T follicular helper cell (primary cell): ENCODE results near the gene MYL2.

ENCODE experiments used
- DNase-seq: peaks from one replicate; pipeline ENCODE4 v3.0.0-alpha.2; 2020; ENCODE audit warnings: low read depth

MYL2 gene

DNA sequence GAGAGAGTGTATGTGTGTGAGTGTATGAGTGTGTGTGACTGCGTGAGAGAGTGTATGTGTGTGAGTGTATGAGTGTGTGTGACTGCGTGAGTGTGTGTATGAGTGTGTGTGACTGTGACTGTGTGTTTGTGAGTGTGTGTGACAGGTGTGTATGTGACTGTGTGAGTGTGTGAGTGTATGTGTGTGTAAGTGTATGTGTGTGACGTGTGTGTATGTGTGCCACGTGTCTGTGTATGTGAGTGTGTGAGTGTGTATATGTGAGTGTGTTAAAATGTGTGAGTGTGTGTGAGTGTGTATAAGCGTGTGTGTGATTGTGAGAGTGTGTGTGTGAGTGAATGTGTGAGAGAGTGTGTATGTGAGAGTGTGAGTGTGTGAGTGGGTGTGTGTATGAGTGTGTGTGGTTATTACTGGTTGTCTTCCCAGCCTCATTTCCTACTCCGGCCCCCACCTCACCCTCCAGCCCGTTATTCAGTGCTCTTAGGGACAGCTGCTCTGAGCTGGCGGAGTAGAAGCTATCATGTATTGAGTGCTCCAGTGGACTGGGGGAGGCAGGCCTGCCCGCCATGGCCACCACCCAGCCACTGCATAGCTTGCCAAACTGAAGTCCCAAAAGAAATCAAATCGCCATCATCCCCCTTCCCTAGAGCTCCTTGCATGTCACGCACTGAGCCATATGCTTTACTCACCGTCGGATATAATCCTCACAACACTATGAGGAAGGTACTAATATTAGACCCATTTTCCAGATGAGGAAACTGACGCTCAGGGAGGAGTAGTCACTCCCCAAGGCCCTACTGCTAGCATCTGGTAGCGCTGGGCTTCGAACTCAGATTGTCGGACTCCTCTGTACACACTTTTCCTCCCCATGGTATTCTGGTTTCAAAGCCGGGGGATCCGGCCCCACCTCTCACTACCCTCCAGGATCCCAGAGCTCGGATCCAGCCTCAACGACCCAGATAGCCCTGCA, 10.3 kb upstream of the MYL2 start:
- DNase-seq, result no peak

DNA sequence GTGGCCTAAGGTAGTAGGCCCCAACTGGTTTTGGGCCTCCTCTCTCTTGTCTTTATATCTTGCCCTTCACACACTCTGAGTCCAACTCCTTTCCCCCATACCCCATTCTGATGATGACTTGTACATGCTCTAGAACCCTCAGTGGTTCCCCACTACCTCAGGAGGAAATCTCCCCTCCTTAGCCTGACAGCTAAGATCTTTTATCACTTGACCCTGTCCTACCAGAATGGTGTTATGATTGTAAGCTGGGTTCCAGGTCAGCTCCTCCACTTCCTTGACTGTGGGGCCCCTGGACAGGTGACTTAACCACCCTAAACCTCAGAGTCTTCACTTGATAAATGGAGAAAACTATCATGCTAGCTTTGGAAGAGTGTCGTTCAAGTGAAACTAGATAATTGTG, 9.4 kb upstream of the MYL2 start:
- DNase-seq, result no peak

DNA sequence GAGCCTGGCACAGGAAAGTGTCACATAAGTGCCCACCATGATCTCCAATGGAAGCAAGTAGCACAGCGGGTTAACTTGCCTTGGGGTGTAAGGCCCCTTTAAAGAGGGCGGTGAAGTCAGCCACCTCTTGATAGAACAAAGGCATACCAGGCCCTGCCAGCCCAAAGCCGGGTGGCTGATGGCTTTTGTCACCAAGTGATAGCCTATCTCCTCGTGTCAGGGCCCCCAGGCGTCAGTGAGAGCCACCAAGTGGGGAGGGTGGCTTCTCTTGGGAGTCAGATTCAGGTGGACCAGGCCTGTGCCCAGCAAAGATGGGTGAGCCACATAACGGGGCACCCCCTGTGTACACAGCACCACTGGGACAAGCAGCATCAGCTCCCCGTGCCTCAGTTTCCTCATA, 8.3 kb upstream of the MYL2 start:
- DNase-seq, result no peak

DNA sequence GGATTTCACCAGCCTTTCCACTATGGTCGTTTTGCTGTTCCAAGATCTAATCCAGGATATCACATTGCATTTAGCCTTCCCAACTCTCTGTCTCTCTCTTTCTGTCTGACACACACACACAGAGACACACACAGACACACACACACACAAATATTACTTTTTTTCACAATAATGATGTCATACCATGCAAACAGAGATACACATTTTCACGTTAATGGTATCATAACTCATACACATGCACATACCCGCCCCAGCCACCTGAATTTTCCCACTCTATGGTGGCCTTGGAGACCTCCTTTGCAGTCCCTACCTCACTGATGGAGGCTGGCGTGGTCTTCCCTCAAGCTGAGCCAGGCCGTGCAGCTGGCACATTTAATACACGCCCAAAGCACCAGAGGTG, 7.2 kb upstream of the MYL2 start:
- DNase-seq, result no peak

DNA sequence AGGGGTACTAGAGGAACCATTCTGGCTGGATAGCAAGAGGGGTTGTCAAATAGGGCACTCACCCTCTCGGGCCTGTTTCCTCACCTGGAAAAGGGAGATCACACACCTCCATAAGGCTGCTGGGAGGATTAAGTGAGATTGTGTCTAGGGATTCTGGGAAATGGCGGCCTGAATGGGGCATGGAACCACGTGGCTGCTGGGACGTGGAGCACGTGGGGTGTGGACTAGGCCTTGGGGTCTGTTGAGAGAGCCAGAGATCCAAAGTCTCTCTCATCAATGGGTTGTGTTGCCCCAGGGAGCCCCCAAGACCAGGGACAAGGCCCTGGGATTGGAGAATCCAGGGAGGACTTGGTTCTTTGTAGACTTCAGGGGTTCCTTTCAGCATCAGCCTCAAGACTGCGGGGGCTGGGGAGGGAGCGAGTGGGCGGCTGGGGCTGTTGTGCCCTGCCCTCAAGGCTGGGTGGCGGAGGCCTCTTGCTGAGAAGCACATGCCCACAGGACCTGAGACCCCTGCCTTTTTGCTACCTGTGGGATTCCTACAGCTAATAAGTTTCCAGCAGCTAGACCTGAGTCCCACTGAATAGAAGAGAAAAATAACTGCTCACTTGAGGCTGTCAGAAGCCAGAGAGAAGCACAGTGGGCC, 3.4 kb upstream of the MYL2 start:
- no peak for DNase-seq

DNA sequence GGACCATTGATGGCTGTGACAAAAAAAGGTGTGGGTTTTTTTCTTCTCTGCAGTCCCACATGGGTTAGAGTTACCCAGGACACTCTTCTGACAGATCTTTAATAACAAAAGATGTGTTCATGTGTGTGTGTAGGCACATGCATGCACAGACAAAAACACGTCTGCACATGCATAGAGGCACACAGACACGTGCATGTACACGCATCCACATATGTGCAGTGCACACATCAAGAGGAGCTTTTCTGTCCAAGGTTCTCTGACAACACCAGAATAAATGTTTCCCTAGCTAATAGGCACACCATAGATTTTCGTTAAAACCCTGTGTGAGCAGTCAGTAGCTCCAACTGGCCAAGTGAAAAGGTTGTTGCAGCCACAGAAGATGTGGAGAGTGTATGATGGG, 2.8 kb upstream of the MYL2 start:
- no peak for DNase-seq

DNA sequence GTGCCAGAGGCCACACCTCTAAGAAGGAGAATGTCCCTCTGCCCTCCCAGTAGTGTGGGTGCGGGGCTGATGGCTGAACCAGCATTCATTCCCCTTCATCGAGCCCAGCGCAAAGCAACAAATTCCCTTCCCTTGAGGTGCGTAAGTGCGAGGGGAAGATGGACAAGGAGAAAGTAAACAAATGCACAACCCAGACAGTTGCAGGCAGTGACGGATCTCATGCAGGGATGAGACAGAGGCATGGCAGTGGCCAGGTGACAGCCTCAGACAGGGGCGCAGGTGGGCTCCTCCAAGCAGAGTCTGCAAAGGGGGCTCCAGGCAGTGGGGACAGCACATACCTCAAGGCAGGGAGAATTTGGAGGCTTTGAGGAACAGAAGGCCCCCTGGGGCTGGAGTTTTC, 2.3 kb upstream of the MYL2 start:
- no peak for DNase-seq

DNA sequence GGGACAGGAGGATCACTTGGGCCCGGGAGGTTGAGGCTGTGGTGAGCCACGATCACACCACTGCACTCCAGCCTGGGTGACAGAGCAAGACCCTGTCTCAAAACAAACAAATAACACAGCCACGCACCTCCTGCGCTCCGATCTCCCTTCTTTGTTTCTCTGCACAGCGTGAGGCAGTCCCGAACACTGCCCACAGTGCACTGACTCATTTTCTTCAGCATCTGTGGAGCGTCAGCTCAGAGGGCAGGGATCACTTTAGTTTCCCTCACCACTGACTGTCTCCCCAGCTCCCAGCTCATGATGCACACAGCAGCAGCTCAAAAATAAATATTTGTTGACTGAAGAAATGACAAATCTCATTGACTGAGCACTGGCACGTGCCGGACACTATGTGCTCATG, 883 bp upstream of the MYL2 start:
- DNase-seq, result no peak

DNA sequence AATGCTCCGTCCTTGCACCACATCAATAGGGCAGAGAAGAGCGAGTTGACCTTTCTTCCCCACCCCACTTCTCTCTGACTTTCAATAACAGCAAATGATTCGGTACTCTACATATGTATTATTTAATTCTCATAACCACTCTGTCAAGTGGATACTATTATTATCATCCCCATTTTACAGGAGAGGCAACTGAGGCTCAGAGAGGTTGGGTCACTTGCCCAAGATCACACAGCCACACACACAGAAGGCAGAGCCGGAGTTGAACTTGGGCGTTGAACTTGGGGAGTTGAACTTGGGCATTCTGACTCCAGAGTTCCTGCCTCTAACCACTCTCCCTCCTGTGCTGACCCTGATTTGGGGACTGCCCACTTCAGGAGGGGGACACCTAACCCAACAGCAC, 659 bp downstream of the MYL2 start:
- no peak for DNase-seq

DNA sequence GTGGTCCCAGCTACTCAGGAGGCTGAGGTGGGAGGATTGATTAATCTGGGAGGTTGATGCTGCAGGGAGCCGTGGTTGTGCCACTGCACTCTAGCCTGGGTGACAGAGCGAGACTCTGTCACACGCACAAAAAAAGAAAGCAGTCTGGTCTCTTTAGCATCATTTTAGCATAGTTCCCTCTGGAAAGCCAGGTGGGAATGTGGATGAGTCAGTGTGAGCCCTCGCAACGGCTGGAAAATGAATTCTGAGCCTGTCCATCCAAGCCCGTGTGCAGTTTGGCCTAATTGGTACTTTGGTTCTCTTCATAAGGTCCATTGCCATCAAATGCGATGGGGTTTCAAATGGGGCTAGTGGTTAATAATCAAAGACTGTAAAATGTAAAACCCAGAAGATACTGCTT, 2.4 kb downstream of the MYL2 start:
- no peak for DNase-seq

DNA sequence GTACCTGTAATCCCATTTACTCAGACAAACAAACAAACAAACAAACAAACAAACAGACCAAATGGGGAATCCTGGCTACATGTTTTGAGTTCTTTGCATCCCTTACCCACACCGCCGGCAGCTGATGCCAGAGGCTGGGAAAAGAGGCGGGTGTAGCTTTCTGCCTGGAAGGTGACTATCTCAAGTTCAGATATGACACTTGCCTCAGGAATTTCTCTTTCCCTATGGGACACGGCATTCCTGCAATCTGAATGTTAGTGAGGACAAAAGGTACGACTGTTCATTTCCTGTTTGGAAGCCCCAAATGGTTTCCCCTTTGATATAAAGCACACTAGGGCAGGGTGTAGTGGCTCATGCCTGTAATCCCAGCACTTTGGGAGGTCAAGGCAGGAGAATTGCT, 2.9 kb downstream of the MYL2 start:
- DNase-seq, result no peak

DNA sequence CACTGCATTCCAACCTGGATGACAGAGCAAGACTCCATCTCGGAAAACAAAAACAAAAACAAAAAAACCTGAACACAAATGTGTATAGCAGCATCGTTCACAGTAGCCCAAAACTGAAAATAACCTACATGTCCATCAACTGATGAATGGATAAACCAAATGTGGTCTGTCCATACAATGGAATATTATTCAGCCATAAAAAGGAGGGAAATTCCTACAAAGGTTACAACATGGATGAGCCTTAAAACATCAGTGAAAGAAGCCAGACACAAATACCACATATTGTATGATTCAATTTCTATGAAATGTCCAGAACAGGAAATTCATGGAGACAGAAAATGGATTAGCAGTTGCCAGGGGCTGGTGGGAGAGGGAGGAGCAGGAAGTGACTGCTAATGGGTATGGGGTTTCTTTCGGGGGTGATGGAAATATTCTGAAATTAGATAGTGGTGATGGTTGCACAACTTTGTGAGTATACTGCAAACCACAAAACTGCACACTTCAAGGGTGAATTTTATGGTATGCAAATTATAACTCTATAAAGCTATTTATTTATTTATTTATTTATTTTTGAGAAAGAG, 4.0 kb downstream of the MYL2 start:
- DNase-seq, result no peak

DNA sequence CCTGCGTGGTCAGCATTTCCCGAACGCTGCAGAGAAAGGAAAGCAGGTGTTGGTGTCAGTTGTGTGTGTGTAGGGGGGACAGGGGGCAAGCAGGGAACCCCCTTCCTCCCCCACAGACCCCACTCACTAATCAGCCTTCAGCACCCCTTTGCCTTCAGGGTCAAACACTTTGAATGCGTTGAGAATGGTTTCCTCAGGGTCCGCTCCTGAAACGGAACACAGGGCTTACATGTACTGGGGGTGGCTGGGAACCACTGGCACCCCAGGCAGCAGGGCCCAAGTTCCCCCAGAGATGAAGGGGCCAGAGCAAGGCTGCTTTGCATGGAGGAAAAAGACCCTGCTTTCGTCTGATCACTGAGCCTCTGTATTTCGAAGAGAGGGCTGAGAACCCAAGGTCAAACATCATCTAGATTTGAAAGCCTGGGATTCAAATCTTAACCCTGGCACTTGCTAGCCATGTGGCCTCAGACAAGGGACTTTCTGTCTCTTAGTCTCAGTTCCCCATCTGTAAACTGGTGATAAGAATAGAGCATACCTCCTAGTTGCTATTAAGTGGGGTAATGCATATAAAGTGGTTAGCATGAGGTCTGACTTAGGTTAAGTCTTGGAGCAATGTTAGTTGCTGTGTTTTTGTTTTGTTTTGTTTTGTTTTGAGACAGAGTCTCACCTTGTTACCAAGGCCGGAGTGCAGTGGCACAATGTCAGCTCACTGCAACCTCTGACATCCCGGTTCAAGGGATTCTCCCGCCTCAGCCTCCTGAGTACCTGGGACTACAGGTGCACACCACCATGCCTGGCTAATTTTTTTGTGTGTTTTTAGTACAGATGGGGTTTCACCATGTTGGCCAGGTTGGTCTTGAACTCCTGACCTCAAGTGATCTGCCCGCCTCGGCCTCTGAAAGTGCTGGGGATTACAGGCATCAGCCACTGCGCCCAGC, 7.0 kb downstream of the MYL2 start:
- no peak for DNase-seq

DNA sequence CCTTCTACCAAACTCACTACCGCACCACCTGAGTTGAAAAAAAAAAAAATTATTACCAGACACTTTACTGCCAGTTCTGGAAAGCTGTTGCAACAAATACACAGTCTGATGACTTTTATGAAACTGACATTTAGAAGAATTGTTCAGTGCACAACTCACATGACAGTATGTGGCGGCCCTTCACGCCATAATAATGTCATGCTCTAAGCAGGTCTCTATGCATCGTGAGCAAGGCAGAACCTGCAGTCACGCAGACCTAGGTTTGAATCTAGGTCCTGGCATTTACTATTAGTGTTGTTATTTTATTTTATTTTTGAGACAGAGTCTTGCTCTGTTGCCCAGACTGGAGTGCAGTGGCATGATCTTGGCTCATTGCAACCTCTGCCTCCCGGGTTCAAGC, 8.1 kb downstream of the MYL2 start:
- DNase-seq, result no peak

DNA sequence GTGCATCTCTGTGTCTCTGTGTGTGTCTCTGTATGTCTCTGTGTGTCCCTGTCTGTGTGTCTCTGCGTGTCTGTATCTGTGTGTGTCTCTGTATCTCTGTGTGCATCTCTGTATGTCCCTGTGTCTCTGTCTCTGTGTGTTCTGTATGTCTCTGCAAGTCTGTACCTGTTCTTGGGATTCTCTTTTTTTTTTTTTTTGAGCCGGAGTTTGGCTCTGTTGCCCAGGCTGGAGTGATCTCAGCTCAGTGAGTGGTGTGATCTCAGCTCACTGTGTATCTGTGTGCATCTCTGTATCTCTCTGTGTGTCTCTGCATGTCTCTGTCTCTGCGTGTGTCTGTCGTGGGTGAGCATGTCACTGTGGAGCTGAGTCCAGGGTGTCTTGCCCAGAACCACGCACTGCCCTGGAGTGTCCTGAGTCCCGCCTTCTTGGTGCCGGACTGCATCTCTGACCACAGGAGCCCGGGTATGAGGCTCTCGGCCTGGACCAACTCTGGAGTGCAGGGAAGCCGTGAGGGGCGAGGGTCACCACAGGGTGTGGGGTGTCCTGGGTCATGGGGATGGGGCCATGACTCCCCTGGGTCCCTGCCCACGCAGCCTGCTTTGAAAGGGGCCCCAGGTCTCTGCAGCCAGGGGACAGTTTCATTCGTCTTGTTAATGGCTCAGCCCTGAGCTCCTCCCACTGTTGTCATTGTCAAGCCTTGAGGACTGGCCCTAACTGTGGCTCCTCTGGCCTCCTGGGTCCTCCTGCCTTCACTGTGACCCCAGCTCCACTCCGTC, 11.8 kb downstream of the MYL2 start:
- no peak for DNase-seq

DNA sequence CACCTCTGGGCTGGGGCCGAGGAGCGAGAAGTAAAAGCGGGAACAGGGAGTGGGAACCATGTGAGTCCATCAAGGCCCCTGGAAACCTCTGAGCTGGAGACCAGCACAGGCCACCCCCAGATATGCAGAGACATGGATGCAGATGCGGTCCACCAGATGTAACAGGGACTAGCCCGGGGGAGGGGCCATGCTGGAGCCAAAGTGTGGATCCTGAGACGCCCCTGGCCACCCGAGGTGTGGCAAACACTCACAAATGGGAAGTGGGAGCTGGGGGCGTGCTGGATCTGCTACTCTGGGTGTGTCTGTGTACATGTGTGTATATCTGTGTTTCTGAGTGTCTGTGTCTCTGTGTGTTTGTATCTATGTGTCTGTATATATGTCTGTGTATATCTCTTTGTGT, 12.8 kb downstream of the MYL2 start:
- no peak for DNase-seq

DNA sequence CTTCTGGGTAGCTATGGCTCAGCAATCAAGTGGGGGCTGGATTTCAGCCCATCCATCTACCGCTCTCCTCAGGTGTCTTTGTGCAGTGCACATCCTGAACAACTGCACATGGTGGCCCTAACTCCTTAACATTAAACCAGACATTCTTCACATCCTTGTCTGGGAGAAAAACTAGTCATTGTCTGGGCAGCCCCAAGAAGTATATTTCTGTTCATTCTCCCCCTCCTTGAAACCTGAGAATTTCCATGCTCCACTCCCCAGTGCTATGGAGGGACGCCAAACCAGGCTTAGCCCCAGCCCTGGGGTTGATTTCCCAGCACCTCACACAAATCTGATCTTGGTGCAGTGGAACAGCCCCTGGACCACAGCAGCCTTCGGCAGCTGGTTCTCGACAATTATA, 13.4 kb downstream of the MYL2 start:
- DNase-seq, result no peak

DNA sequence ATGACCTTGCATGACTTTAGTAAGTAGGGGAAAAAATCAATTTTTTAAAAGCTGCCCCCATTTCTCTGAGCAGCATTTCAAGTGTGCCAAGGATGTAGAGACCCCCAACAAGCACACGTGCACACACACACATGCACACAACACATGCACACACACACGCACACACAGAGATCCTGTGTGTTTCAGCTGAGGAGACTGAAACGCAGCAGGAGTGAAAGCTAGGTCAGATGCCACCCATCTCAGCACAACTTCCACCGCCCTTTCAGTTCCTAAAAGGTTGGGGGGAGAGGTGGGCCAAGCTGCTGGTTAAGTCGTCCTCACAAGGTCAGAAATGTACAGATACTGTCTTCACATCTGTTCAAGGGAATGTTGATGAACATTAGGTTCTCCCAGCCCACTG, 13.9 kb downstream of the MYL2 start:
- no peak for DNase-seq

DNA sequence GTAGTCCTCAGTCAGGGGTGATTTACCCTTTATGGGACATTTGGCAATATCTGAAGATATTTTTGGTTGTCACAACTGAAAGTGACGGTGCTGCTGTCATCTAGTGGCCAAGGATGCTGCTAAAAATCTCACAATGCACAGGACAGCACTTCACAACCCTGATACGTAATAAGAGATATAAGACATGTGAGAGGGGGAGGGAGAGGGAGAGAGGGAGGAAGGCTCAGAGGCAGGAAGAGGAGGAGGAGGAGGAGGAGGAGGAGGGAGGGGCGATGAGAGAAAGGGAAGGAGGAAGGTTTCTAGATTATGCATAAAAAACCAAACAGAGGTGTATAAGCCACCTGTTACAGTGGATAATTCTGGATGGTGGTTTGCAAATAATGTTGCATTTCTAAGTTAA, 14.3 kb downstream of the MYL2 start:
- no peak for DNase-seq

DNA sequence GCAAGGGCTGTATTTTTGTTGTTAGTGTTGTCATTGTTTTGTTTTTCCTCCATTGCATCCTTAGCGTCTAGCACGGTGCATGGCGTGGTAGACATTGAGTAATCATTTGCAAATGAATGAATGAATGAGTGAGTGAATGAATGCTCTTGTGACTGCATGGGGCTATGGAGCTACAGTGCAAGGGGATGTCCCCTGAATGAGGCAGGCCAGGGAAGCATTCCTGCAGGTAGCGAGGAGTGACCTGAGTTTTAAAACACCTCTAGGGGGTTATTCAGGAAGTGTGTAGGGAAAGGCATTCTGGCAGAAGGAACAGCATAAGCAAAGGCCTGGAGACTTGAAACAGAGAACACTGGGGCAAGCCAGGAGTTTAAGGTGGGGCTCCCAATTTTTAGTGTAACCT, 16.9 kb downstream of the MYL2 start:
- no peak for DNase-seq

DNA sequence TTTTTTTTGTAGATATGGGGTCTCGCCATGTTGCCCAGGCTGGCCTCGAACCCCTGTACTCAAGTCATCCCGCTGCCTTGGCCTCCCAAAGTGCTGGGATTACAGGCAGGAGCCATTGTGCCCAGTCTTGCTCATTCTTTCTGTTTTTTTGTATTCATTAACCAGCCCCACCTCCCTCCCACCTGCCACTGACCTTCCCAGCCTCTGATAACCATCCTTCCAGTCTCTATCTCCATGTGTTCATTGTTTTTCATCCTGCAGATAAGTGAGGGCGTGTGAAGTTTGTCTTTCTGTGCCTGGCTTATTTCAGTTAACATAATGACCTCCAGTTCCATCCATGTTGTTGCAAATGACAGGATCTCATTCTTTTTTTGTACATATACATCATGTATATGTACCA, 19.0 kb downstream of the MYL2 start:
- no peak for DNase-seq
